GM23338 (cell line): ENCODE measurements around the gene ANKRD61. TPM values are rescaled to one million over a fixed set of nuclear protein-coding genes. Genes with fewer than 3 reads are reported as not detected.

Experiments
- ATAC-seq: fragments of 200-7000 bp; cut with Tn5 transposase; 3 replicates; pipeline ENCODE4 v1.9.1; 2020
- DNase-seq: peaks from one replicate; pipeline ENCODE4 v3.0.0-alpha.2; 2015; ENCODE audit warnings: low spot score
- H2AFZ ChIP-seq: fragments of 200-600 bp; sonication (generic); 2 replicates; pipeline ENCODE4 v1.8.0; 2016; ENCODE audit warnings: antibody characterized with exemption, mild to moderate bottlenecking, moderate library complexity
- H3F3A ChIP-seq: fragments of 200-600 bp; sonication (generic); replicated peaks from 2 replicates; pipeline ENCODE4 v1.8.0; 2017; ENCODE audit warnings: antibody characterized with exemption, mixed run types, low read depth
- H3K27ac ChIP-seq: fragments of 200-600 bp; sonication (generic); 2 replicates; pipeline ENCODE4 v1.6.1; 2016; ENCODE audit warnings: low read depth
- H3K27me3 ChIP-seq: fragments of 200-600 bp; sonication (generic); 2 replicates; pipeline ENCODE4 v1.8.0; 2016; ENCODE audit warnings: mild to moderate bottlenecking, mixed run types, moderate library complexity; ENCODE audit not compliant: insufficient read depth
- H3K36me3 ChIP-seq: fragments of 200-600 bp; sonication (generic); 2 replicates; pipeline ENCODE4 v1.8.0; 2016; ENCODE audit warnings: mild to moderate bottlenecking; ENCODE audit not compliant: insufficient read depth
- H3K4me1 ChIP-seq: fragments of 200-600 bp; sonication (generic); 2 replicates; pipeline ENCODE4 v1.8.0; 2016; ENCODE audit warnings: mild to moderate bottlenecking, moderate library complexity; ENCODE audit not compliant: insufficient read depth
- H3K4me2 ChIP-seq: fragments of 200-600 bp; sonication (generic); 2 replicates; pipeline ENCODE4 v1.7.1; 2017; ENCODE audit warnings: mixed run types
- H3K4me3 ChIP-seq: fragments of 200-600 bp; sonication (generic); 2 replicates; pipeline ENCODE4 v1.6.1; 2016; ENCODE audit warnings: mixed run types
- H3K79me2 ChIP-seq: fragments of 200-600 bp; sonication (generic); replicated peaks from 2 replicates; pipeline ENCODE4 v1.8.0; 2017; ENCODE audit warnings: mild to moderate bottlenecking; ENCODE audit not compliant: insufficient read depth
- H3K9me2 ChIP-seq: fragments of 200-600 bp; sonication (generic); 2 replicates; pipeline ENCODE4 v1.8.0; 2017; ENCODE audit not compliant: insufficient read depth
- H4K20me1 ChIP-seq: fragments of 200-600 bp; sonication (generic); replicated peaks from 2 replicates; pipeline ENCODE4 v1.8.0; 2017; ENCODE audit warnings: mild to moderate bottlenecking; ENCODE audit not compliant: insufficient read depth
- H3K27ac Mint-ChIP-seq: 2 replicates; pipeline ENCODE4 v1.8.0; 2020; ENCODE audit warnings: inconsistent platforms, mild to moderate bottlenecking, moderate library complexity, mixed read lengths
- H3K27me3 Mint-ChIP-seq: 3 replicates; pipeline ENCODE4 v1.8.0; 2022; ENCODE audit warnings: low read depth, mild to moderate bottlenecking, moderate library complexity, mixed read lengths, inconsistent platforms; ENCODE audit not compliant: insufficient read depth, poor library complexity
- H3K36me3 Mint-ChIP-seq: 3 replicates; pipeline ENCODE4 v1.8.0; 2021; ENCODE audit warnings: low read depth, mild to moderate bottlenecking, inconsistent platforms, moderate library complexity, mixed read lengths
- H3K4me1 Mint-ChIP-seq: 3 replicates; pipeline ENCODE4 v1.8.0; 2020; ENCODE audit warnings: mild to moderate bottlenecking, inconsistent platforms, mixed read lengths
- H3K4me3 Mint-ChIP-seq: 3 replicates; pipeline ENCODE4 v1.8.0; 2021; ENCODE audit warnings: moderate library complexity, mild to moderate bottlenecking, inconsistent platforms, mixed read lengths
- H3K9me3 Mint-ChIP-seq: 3 replicates; pipeline ENCODE4 v1.8.0; 2020; ENCODE audit warnings: moderate library complexity, mild to moderate bottlenecking, inconsistent platforms, mixed read lengths
- CREB1 ChIP-seq: fragments of 250-450 bp; sonication (Bioruptor Pico); IDR thresholded peaks from 2 replicates; pipeline ENCODE4 v1.5.0; 2020; ENCODE audit warnings: low read depth, mild to moderate bottlenecking, moderate library complexity
- CTCF ChIP-seq, 2 experiments: fragments of 200-600 bp in 1 of 2; sonication (generic) in 1 of 2; conservative IDR thresholded peaks; 2 replicates each; pipeline versions ENCODE4 v1.5.1 to v1.6.1; 2016 to 2017; ENCODE audit warnings: antibody characterized with exemption in 2 of 2, low read depth in 2 of 2, mild to moderate bottlenecking in 2 of 2, moderate library complexity in 1 of 2
- ETS1 ChIP-seq: IDR thresholded peaks from 2 replicates; pipeline ENCODE4 v1.6.1; 2016; ENCODE audit warnings: antibody characterized with exemption
- EZH2 ChIP-seq: fragments of 200-600 bp; sonication (generic); IDR thresholded peaks from one replicate; pipeline ENCODE4 v1.8.0; 2017; ENCODE audit warnings: antibody characterized with exemption, mild to moderate bottlenecking, low read depth; ENCODE audit not compliant: unreplicated experiment
- EZH2phosphoT487 ChIP-seq: fragments of 200-600 bp; sonication (generic); IDR thresholded peaks from one replicate; pipeline ENCODE4 v1.8.1; 2018; ENCODE audit warnings: antibody characterized with exemption; ENCODE audit not compliant: unreplicated experiment
- JUNB ChIP-seq: IDR thresholded peaks from one replicate; pipeline ENCODE4 v1.6.1; 2016; ENCODE audit warnings: antibody characterized with exemption; ENCODE audit not compliant: unreplicated experiment
- NANOG ChIP-seq: IDR thresholded peaks from 2 replicates; pipeline ENCODE4 v1.6.1; 2016; ENCODE audit warnings: antibody characterized with exemption, borderline replicate concordance
- POLR2AphosphoS5 ChIP-seq: IDR thresholded peaks from 2 replicates; pipeline ENCODE4 v1.6.1; 2016; ENCODE audit warnings: antibody characterized with exemption, low read depth
- REST ChIP-seq: IDR thresholded peaks from one replicate; pipeline ENCODE4 v1.6.1; 2018; ENCODE audit warnings: antibody characterized with exemption; ENCODE audit not compliant: unreplicated experiment
- ZNF114 ChIP-seq: fragments of 250-450 bp; sonication (Bioruptor Pico); IDR thresholded peaks from 2 replicates; pipeline ENCODE4 v1.5.0; 2020; ENCODE audit warnings: mild to moderate bottlenecking, moderate library complexity
- ZNF331 ChIP-seq: fragments of 250-450 bp; sonication (Bioruptor Pico); IDR thresholded peaks from 2 replicates; pipeline ENCODE4 v1.5.0; 2020; ENCODE audit warnings: low read depth, mild to moderate bottlenecking, moderate library complexity
- ZNF462 ChIP-seq: fragments of 250-450 bp; sonication (Bioruptor Pico); IDR thresholded peaks from 2 replicates; pipeline ENCODE4 v1.5.0; 2020; ENCODE audit warnings: mild to moderate bottlenecking, moderate library complexity
- polyA plus RNA-seq: library from polyadenylated mRNA; unstranded; fragments of >200 nt; fragmentation: Nextera tagmentation; extraction: Ambion mirVana; gene quantifications from 2 replicates; pipeline ENCODE4 v1.2.1, GENCODE V29; 2016
- total RNA-seq: library from RNA; depleted of rRNA; stranded (reverse); fragments of >200 nt; shearing (Covaris generic); gene quantifications from 2 replicates; pipeline ENCODE4 v1.2.3, GENCODE V29; 2014

The ANKRD61 gene
- total and polyA plus RNA-seq, 2 experiments from 2014 or later, result 0.42 to 1.2 TPM

- no peak for TF ChIP-seq REST
Measured at GRCh38 chr7:6032167-6032566, 991 bp downstream of the ANKRD61 start (continued).

GRCh38 chr7:6032641-6033040 is 1.5 kb downstream of the ANKRD61 start:
- peaks cover 54% of the 10 kb centered on the region for H3K36me3 ChIP-seq
- Mint-ChIP-seq H3K36me3 (peaks cover 75% of the 10 kb centered on the region), H3K27ac (no peak overlapping the region), H3K27me3 (peaks cover 4% of the 10 kb centered on the region), H3K4me1 (no peaks in the 10 kb centered on the region), H3K9me3 (no peaks in the 10 kb centered on the region), H3K4me3 (no peak overlapping the region)
- H3K4me2 ChIP-seq, result no peak overlapping the region
- peaks cover 31% of the 10 kb centered on the region for H4K20me1 ChIP-seq
- H3K27me3 ChIP-seq, result no peaks in the 10 kb centered on the region
- no peak for ATAC-seq
- H3K9me2 ChIP-seq, result no peaks in the 10 kb centered on the region
- no peak overlapping the region for H3K27ac ChIP-seq
- peaks cover 29% of the 10 kb centered on the region for H3K79me2 ChIP-seq
- DNase-seq, result no peak
- no peaks in the 10 kb centered on the region for H3K4me1 ChIP-seq
- no peaks in the 10 kb centered on the region for H3F3A ChIP-seq
- no peak overlapping the region for H3K4me3 ChIP-seq
- H2AFZ ChIP-seq, result no peak overlapping the region
- TF ChIP-seq CREB1 (CRISPR knock-in tag) (no peak), NANOG (no peak), POLR2AphosphoS5 (no peak), CTCF (conservative IDR thresholded peaks at IDR 0.05; ENCODE audit: low read depth in 2 of 2) (no peak), EZH2 (no peak), EZH2phosphoT487 (no peak), ZNF114 (no peak), ZNF462 (CRISPR knock-in tag) (no peak), JUNB (no peak), ETS1 (no peak), ZNF331 (no peak)
